Astrocyte (in vitro differentiated cells and primary cell): ENCODE data around the gene KCNA2. TPM values are rescaled to one million over a fixed set of nuclear protein-coding genes. Genes with fewer than 3 reads are reported as not detected.

Experiments
- DNase-seq: peaks from one replicate; pipeline ENCODE4 v3.0.0-alpha.2; 2010; ENCODE audit warnings: low read depth
- FAIRE-seq: peaks from 2 replicates; lab custom pipeline; 2011; peaks lifted over from hg19 to GRCh38; lab: Jason Lieb, UNC
- H2AFZ ChIP-seq: 2 replicates; pipeline ENCODE4 v1.6.0; 2012; ENCODE audit warnings: low read depth, low read length, inconsistent platforms
- H3K27ac ChIP-seq: 2 replicates; pipeline ENCODE4 v1.5.1; 2011; ENCODE audit warnings: low read depth, low read length, inconsistent platforms
- H3K27me3 ChIP-seq: 2 replicates; pipeline ENCODE4 v1.6.0; 2011; ENCODE audit warnings: low read length, inconsistent platforms; ENCODE audit not compliant: insufficient read depth
- H3K36me3 ChIP-seq: 2 replicates; pipeline ENCODE4 v1.5.1; 2011; ENCODE audit warnings: low read length, inconsistent platforms; ENCODE audit not compliant: insufficient read depth
- H3K4me1 ChIP-seq: 2 replicates; pipeline ENCODE4 v1.5.1; 2011; ENCODE audit warnings: low read length, inconsistent platforms; ENCODE audit not compliant: insufficient read depth
- H3K4me2 ChIP-seq: 2 replicates; pipeline ENCODE4 v1.6.0; 2012; ENCODE audit warnings: low read length, inconsistent platforms
- H3K4me3 ChIP-seq: 2 replicates; pipeline ENCODE4 v1.5.1; 2011; ENCODE audit warnings: low read depth, mild to moderate bottlenecking, low read length, inconsistent platforms; ENCODE audit not compliant: insufficient read depth
- H3K79me2 ChIP-seq: 2 replicates; pipeline ENCODE4 v1.6.0; 2012; ENCODE audit warnings: mild to moderate bottlenecking, low read length, inconsistent platforms; ENCODE audit not compliant: insufficient read depth
- H3K9ac ChIP-seq: 2 replicates; pipeline ENCODE4 v1.6.0; 2012; ENCODE audit warnings: mild to moderate bottlenecking, low read length, inconsistent platforms
- H3K9me3 ChIP-seq: 2 replicates; pipeline ENCODE4 v1.5.1; 2012; ENCODE audit warnings: low read depth, mild to moderate bottlenecking, low read length, inconsistent platforms; ENCODE audit not compliant: insufficient read depth
- H4K20me1 ChIP-seq: 2 replicates; pipeline ENCODE4 v1.6.0; 2012; ENCODE audit warnings: low read length, inconsistent platforms; ENCODE audit not compliant: insufficient read depth
- H3K27ac Mint-ChIP-seq: one replicate; pipeline ENCODE4 v1.8.0; 2021; ENCODE audit warnings: mild to moderate bottlenecking, mixed read lengths; ENCODE audit not compliant: unreplicated experiment
- H3K27me3 Mint-ChIP-seq: one replicate; pipeline ENCODE4 v1.8.0; 2021; ENCODE audit warnings: low read depth, mixed read lengths; ENCODE audit not compliant: unreplicated experiment
- H3K36me3 Mint-ChIP-seq: one replicate; pipeline ENCODE4 v1.8.0; 2021; ENCODE audit warnings: low read depth, mixed read lengths; ENCODE audit not compliant: unreplicated experiment
- H3K4me1 Mint-ChIP-seq: one replicate; pipeline ENCODE4 v1.8.0; 2021; ENCODE audit warnings: low read depth, mixed read lengths; ENCODE audit not compliant: unreplicated experiment
- H3K4me3 Mint-ChIP-seq: one replicate; pipeline ENCODE4 v1.8.0; 2021; ENCODE audit warnings: mild to moderate bottlenecking, moderate library complexity, mixed read lengths; ENCODE audit not compliant: unreplicated experiment
- H3K9me3 Mint-ChIP-seq: one replicate; pipeline ENCODE4 v1.8.0; 2021; ENCODE audit warnings: mild to moderate bottlenecking, mixed read lengths; ENCODE audit not compliant: unreplicated experiment
- CTCF ChIP-seq: IDR thresholded peaks from 2 replicates; pipeline ENCODE4 v1.5.1; 2011; ENCODE audit warnings: low read depth, mild to moderate bottlenecking, inconsistent platforms, low read length, moderate library complexity; ENCODE audit not compliant: insufficient read depth
- EZH2 ChIP-seq: IDR thresholded peaks from 2 replicates; pipeline ENCODE4 v1.6.1; 2012; ENCODE audit warnings: mild to moderate bottlenecking, low read length, inconsistent platforms; ENCODE audit not compliant: insufficient read depth
- total RNA-seq: library from RNA; stranded (reverse); gene quantifications from 2 replicates; pipeline ENCODE4 v1.2.1, GENCODE V29; 2021

The KCNA2 gene
- total RNA-seq, 1 donor from 2014 or later = 0.57 TPM

GRCh38 chr1:110616587-110616986 lies 10.4 kb upstream of the KCNA2 start:
- DNase-seq = no peak
- H4K20me1 ChIP-seq = no peaks in the 10 kb centered on the region
- H3K27me3 ChIP-seq = peaks cover 22% of the 10 kb centered on the region
- H3K4me3 Mint-ChIP-seq = no peak overlapping the region
- no peaks in the 10 kb centered on the region for H3K36me3 Mint-ChIP-seq
- peaks cover 3% of the 10 kb centered on the region for H3K9me3 Mint-ChIP-seq
- H3K27me3 Mint-ChIP-seq = peaks cover 82% of the 10 kb centered on the region
- no peak overlapping the region for H3K9ac ChIP-seq
- peaks cover 3% of the 10 kb centered on the region for H3K4me1 ChIP-seq
- no peak for FAIRE-seq
- no peak overlapping the region for H3K27ac ChIP-seq
- H2AFZ ChIP-seq = no peak overlapping the region
- no peak overlapping the region for H3K4me2 ChIP-seq
- TF ChIP-seq EZH2 = no peak
- TF ChIP-seq CTCF = no peak
- no peak overlapping the region for H3K27ac Mint-ChIP-seq
- H3K4me3 ChIP-seq = no peak overlapping the region
- H3K36me3 ChIP-seq = no peaks in the 10 kb centered on the region
- H3K9me3 ChIP-seq = no peaks in the 10 kb centered on the region
- H3K79me2 ChIP-seq = no peaks in the 10 kb centered on the region
- peaks cover 15% of the 10 kb centered on the region for H3K4me1 Mint-ChIP-seq

GRCh38 chr1:110615548-110616130 lies 9.5 kb upstream of the KCNA2 start:
- Histone ChIP-seq H3K4me2 (no peak overlapping the region), H3K79me2 (no peaks in the 10 kb centered on the region), H2AFZ (no peak overlapping the region), H3K4me1 (peaks cover 3% of the 10 kb centered on the region), H3K4me3 (no peak overlapping the region), H3K36me3 (no peaks in the 10 kb centered on the region), H3K9ac (no peak overlapping the region), H3K27ac (no peak overlapping the region), H3K27me3 (peaks cover 20% of the 10 kb centered on the region), H3K9me3 (no peaks in the 10 kb centered on the region), H4K20me1 (no peaks in the 10 kb centered on the region)
- Mint-ChIP-seq H3K4me1 (peaks cover 15% of the 10 kb centered on the region), H3K9me3 (peaks cover 3% of the 10 kb centered on the region), H3K36me3 (no peaks in the 10 kb centered on the region), H3K27me3 (peaks cover 79% of the 10 kb centered on the region), H3K27ac (no peak overlapping the region), H3K4me3 (no peak overlapping the region)
- TF ChIP-seq EZH2 (no peak), CTCF (peak; percentile 72)
- DNase-seq = peak; percentile 19
- no peak for FAIRE-seq

- H3K9ac ChIP-seq = no peak overlapping the region
- no peak overlapping the region for H3K4me2 ChIP-seq
- no peak overlapping the region for H3K4me3 Mint-ChIP-seq
- no peak for FAIRE-seq
- peaks cover 10% of the 10 kb centered on the region for H3K4me1 Mint-ChIP-seq
- H3K27me3 Mint-ChIP-seq = peaks cover 84% of the 10 kb centered on the region
- H4K20me1 ChIP-seq = no peaks in the 10 kb centered on the region
- H2AFZ ChIP-seq = no peak overlapping the region
- H3K4me1 ChIP-seq = no peaks in the 10 kb centered on the region
- no peak for DNase-seq
- no peak overlapping the region for H3K27ac Mint-ChIP-seq
- peaks cover 3% of the 10 kb centered on the region for H3K9me3 Mint-ChIP-seq
- peaks cover 43% of the 10 kb centered on the region for H3K27me3 ChIP-seq
- H3K36me3 Mint-ChIP-seq = no peaks in the 10 kb centered on the region
- H3K79me2 ChIP-seq = no peaks in the 10 kb centered on the region
- H3K27ac ChIP-seq = no peak overlapping the region
- H3K4me3 ChIP-seq = no peak overlapping the region
- TF ChIP-seq CTCF = no peak
- no peak for TF ChIP-seq EZH2
- H3K36me3 ChIP-seq = no peaks in the 10 kb centered on the region
- H3K9me3 ChIP-seq = no peaks in the 10 kb centered on the region
Observed at GRCh38 chr1:110612060-110612745, 6.0 kb upstream of the KCNA2 start.
